MM.1S (cell line): ENCODE measurements around the gene ZEB2.

Experiments
- DNase-seq: peaks from one replicate; pipeline ENCODE4 v3.0.0-alpha.2; 2015
- H2AFZ ChIP-seq: fragments of 300-600 bp; sonication (generic); 2 replicates; pipeline ENCODE4 v1.6.0; 2016; ENCODE audit warnings: antibody characterized with exemption, low read length
- H3F3A ChIP-seq: fragments of 300-600 bp; sonication (generic); 2 replicates; pipeline ENCODE4 v1.6.1; 2016; ENCODE audit warnings: mild to moderate bottlenecking, antibody characterized with exemption, low read length, moderate library complexity, mixed read lengths; ENCODE audit not compliant: insufficient read depth
- H3K27ac ChIP-seq: fragments of 300-600 bp; sonication (generic); 2 replicates; pipeline ENCODE4 v1.5.1; 2016; ENCODE audit warnings: mild to moderate bottlenecking, low read length
- H3K27me3 ChIP-seq: fragments of 300-600 bp; sonication (generic); replicated peaks from 2 replicates; pipeline ENCODE4 v1.6.0; 2016; ENCODE audit warnings: low read length; ENCODE audit not compliant: insufficient read depth
- H3K36me3 ChIP-seq: fragments of 300-600 bp; sonication (generic); replicated peaks from 2 replicates; pipeline ENCODE4 v1.6.1; 2016; ENCODE audit warnings: mild to moderate bottlenecking, low read length, mixed read lengths; ENCODE audit not compliant: insufficient read depth
- H3K4me1 ChIP-seq: fragments of 300-600 bp; sonication (generic); 2 replicates; pipeline ENCODE4 v1.6.1; 2016; ENCODE audit warnings: low read length, mixed read lengths
- H3K4me2 ChIP-seq: fragments of 300-600 bp; sonication (generic); 2 replicates; pipeline ENCODE4 v1.6.0; 2016; ENCODE audit warnings: low read depth, low read length
- H3K4me3 ChIP-seq: fragments of 300-600 bp; sonication (generic); 2 replicates; pipeline ENCODE4 v1.5.1; 2016; ENCODE audit warnings: low read length, mixed read lengths
- H3K79me2 ChIP-seq: fragments of 300-600 bp; sonication (generic); 2 replicates; pipeline ENCODE4 v1.6.1; 2016; ENCODE audit warnings: mixed run types, low read length, mixed read lengths
- H3K9ac ChIP-seq: fragments of 300-600 bp; sonication (generic); 2 replicates; pipeline ENCODE4 v1.6.1; 2016; ENCODE audit warnings: low read length, mixed read lengths
- H3K9me2 ChIP-seq: fragments of 300-600 bp; sonication (generic); replicated peaks from 2 replicates; pipeline ENCODE4 v1.6.1; 2016; ENCODE audit warnings: mild to moderate bottlenecking, low read length, mixed read lengths; ENCODE audit not compliant: insufficient read depth
- H3K9me3 ChIP-seq: fragments of 300-600 bp; sonication (generic); replicated peaks from 2 replicates; pipeline ENCODE4 v1.6.1; 2016; ENCODE audit warnings: mild to moderate bottlenecking, low read length, mixed read lengths; ENCODE audit not compliant: insufficient read depth
- H4K20me1 ChIP-seq: fragments of 300-600 bp; sonication (generic); 2 replicates; pipeline ENCODE4 v1.6.1; 2016; ENCODE audit warnings: mild to moderate bottlenecking, low read length, moderate library complexity, mixed read lengths; ENCODE audit not compliant: insufficient read depth
- CTCF ChIP-seq: fragments of 300-600 bp; sonication (generic); IDR thresholded peaks from 2 replicates; pipeline ENCODE4 v1.5.1; 2016; ENCODE audit warnings: antibody characterized with exemption, low read length, mixed read lengths
- EZH2 ChIP-seq: fragments of 300-600 bp; sonication (generic); optimal IDR thresholded peaks from 2 replicates; pipeline ENCODE3; 2017; ENCODE audit warnings: low read depth, mild to moderate bottlenecking, antibody characterized with exemption, low read length, mixed read lengths
- EZH2phosphoT487 ChIP-seq: fragments of 300-600 bp; sonication (generic); IDR thresholded peaks from 2 replicates; pipeline ENCODE4 v1.6.1; 2018; ENCODE audit warnings: antibody characterized with exemption, low read length

ZEB2 gene

GRCh38 chr2:144466637-144467036 lies 53.3 kb downstream of the ZEB2 start:
- H3K36me3 ChIP-seq: no peaks in the 10 kb centered on the region
- H3K27me3 ChIP-seq: no peaks in the 10 kb centered on the region
- no peaks in the 10 kb centered on the region for H3K79me2 ChIP-seq
- H4K20me1 ChIP-seq: no peaks in the 10 kb centered on the region
- no peaks in the 10 kb centered on the region for H3K9me2 ChIP-seq
- no peaks in the 10 kb centered on the region for H3K9me3 ChIP-seq
- H3K27ac ChIP-seq: no peak overlapping the region
- no peak for TF ChIP-seq EZH2
- TF ChIP-seq CTCF: no peak
- no peak for TF ChIP-seq EZH2phosphoT487
- H3F3A ChIP-seq: no peaks in the 10 kb centered on the region
- H3K4me2 ChIP-seq: no peak overlapping the region
- no peak for DNase-seq
- no peak overlapping the region for H3K9ac ChIP-seq
- no peaks in the 10 kb centered on the region for H3K4me1 ChIP-seq
- H3K4me3 ChIP-seq: no peak overlapping the region
- H2AFZ ChIP-seq: no peak overlapping the region

- Histone ChIP-seq H3K79me2 (no peaks in the 10 kb centered on the region), H3F3A (no peaks in the 10 kb centered on the region), H3K9me3 (no peaks in the 10 kb centered on the region), H3K27me3 (no peaks in the 10 kb centered on the region), H3K36me3 (no peaks in the 10 kb centered on the region), H4K20me1 (no peaks in the 10 kb centered on the region), H3K9me2 (no peaks in the 10 kb centered on the region), H3K27ac (no peak overlapping the region), H3K9ac (no peak overlapping the region), H3K4me1 (no peaks in the 10 kb centered on the region), H3K4me2 (no peak overlapping the region), H3K4me3 (no peak overlapping the region), H2AFZ (no peak overlapping the region)
- TF ChIP-seq EZH2: no peak
- no peak for TF ChIP-seq CTCF
- TF ChIP-seq EZH2phosphoT487: no peak
- DNase-seq: no peak
Measured at GRCh38 chr2:144465749-144466148, 54.2 kb downstream of the ZEB2 start.

- Histone ChIP-seq H3K9me3 (no peaks in the 10 kb centered on the region), H4K20me1 (no peaks in the 10 kb centered on the region), H3K27me3 (no peaks in the 10 kb centered on the region), H2AFZ (no peak overlapping the region), H3F3A (no peaks in the 10 kb centered on the region), H3K27ac (no peak overlapping the region), H3K79me2 (no peaks in the 10 kb centered on the region), H3K9me2 (no peaks in the 10 kb centered on the region), H3K4me2 (no peak overlapping the region), H3K4me1 (no peaks in the 10 kb centered on the region), H3K9ac (no peak overlapping the region), H3K36me3 (no peaks in the 10 kb centered on the region), H3K4me3 (no peak overlapping the region)
- no peak for TF ChIP-seq CTCF
- no peak for TF ChIP-seq EZH2
- no peak for TF ChIP-seq EZH2phosphoT487
- DNase-seq: no peak
Measured at GRCh38 chr2:144464730-144465129, 55.2 kb downstream of the ZEB2 start.
